GM19239 (cell line): ENCODE results near the gene MST1.

Source experiments
- DNase-seq: peaks from one replicate; pipeline ENCODE4 v3.0.0; 2011; ENCODE audit warnings: low spot score; ENCODE audit not compliant: insufficient read length
- FAIRE-seq: peaks from 2 replicates; lab custom pipeline; 2011; peaks lifted over from hg19 to GRCh38; lab: Jason Lieb, UNC

The MST1 gene

GRCh38 chr3:49689046-49689907, at the start of gene MST1, which contains the start of gene RNF123:
TSS of gene MST1 (minus strand) at chr3:49689474. CDS start at chr3:49688691, 783 bp downstream.
TSS of gene RNF123 (plus strand) at chr3:49689557. CDS start at chr3:49691166, 1,609 bp downstream.
- DNase-seq, result peak; percentile 93

DNA sequence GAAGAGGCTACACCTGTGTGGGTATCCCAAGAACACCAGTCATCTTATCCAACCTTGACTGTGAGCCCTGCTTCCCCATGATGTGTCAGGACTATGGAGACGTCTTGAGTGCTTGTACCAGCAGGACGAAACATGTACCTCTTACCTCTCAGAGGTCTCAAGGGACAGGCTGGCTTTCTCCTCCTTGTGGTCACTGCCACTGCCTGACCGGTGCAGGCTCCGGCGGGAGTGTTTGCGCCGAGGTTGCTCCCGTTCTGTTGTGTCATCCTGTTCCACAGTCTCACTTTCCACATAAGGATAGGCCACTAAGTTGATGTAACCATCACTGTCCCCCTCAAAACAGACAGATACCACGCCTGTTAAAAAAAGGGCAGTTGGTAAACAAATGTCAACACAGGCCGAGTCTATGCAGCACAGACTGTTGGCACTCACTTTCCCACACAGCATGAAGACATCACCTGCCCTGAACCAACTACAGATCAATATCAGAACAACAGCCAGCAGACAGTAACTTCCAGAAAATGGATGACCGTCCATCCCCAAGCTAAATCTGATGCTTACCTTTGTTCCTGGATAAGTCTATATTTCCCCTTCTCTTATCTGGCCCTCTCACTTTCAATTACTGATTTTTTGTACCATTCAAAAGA, 48.9 kb upstream of the MST1 start:
- DNase-seq (no peak), FAIRE-seq (no peak)

More at GRCh38 chr3:49689046-49689907, at the start of gene MST1, which contains the start of gene RNF123:
- FAIRE-seq, result peak; percentile 47

GRCh38 chr3:49734752-49735151, 45.5 kb upstream of the MST1 start:
- FAIRE-seq (no peak), DNase-seq (no peak)

DNA sequence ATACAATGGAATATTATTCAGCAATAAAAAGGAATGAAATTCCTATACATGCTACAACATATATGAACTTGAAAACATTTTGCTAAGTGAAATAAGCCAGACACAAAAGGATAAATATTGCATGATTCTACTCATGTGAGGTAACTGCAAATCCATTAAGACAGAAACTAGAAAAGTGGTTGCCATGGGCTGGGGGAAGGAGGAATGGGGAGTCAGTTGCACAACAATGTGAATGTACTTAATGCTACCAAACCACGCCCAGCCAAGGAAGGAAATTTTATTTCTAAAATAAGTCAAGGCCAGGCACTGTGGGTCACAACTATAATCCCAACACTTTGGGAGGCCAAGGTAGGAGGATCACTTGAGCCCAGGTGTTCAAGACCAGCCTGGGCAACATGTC, 44.3 kb upstream of the MST1 start:
- FAIRE-seq, result no peak
- no peak for DNase-seq

- DNase-seq (no peak), FAIRE-seq (no peak)
Measured at GRCh38 chr3:49732597-49732996, 43.3 kb upstream of the MST1 start.

- no peak for DNase-seq
Measured at GRCh38 chr3:49729966-49730609, 40.8 kb upstream of the MST1 start.

DNA sequence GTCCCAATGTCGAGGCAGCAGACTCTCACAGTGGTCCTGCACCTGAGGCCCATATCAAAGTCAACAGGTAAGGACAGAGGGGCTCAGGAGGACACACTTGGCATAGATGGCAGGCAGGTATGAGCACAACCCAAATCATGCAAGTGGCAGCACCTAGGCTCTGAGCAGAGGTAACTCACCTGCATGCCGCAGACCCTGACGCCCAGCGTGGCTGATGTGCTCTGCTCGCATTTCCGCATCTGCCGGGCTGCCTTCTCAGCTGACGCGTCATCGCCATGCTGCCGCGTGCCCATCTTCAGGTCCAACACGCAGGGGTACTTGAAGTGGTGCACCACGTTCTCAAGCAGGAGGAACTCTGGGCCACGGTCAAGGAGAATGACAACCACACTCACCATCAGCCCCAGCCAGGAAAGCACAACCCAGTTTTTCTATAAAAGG, 38.7 kb upstream of the MST1 start:
- no peak for FAIRE-seq
- DNase-seq, result no peak

More at GRCh38 chr3:49729966-49730609, 40.8 kb upstream of the MST1 start:
- no peak for FAIRE-seq

DNA sequence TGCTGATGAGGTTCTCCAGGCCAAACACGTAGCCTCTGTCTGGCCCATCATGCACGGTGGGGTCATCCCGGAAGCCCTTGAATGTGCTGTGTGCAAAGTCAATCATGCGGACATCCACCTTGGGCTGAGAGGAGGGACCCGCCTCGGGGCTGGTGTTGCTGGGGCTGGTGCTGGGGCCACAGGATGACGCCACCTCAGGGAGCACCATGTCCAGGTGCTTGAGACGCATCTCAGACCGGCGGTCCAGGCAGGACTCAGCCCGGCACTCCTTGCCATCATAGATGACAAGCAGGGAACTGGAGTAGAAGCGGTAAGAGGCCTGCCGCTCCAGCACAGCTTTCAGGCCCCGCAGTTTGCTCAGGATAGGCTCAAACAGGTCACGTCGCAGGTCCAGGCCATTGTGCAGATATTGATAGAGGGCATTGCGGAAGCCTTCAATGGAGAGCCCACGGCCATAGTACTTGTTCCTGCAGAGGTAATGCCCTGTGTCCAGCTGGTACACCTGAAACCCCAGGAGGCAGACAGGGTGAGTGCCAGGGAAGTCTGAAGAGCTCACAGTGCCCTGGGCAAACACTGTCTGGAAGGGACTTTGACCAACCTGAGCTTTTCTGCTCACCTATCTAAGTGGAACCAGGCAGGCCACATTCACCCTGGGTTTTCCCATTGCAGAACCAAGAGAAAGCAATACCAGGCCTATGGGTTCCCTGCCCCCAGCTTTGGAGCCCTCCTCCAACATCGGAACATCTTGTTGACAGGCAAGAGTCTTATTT, 38.1 kb upstream of the MST1 start:
- no peak for DNase-seq
- FAIRE-seq, result no peak

GRCh38 chr3:49725906-49726681, 36.8 kb upstream of the MST1 start:
- no peak for DNase-seq
- FAIRE-seq, result no peak

GRCh38 chr3:49724586-49724985, 35.3 kb upstream of the MST1 start:
- DNase-seq (no peak), FAIRE-seq (no peak)

- peak; percentile 91 for FAIRE-seq
- peak; percentile 98 for DNase-seq
Measured at GRCh38 chr3:49723628-49724551, 34.6 kb upstream of the MST1 start, which contains the start of gene GMPPB. TSS of gene GMPPB (minus strand) at chr3:49723951. CDS start at chr3:49723726, 225 bp downstream.

DNA sequence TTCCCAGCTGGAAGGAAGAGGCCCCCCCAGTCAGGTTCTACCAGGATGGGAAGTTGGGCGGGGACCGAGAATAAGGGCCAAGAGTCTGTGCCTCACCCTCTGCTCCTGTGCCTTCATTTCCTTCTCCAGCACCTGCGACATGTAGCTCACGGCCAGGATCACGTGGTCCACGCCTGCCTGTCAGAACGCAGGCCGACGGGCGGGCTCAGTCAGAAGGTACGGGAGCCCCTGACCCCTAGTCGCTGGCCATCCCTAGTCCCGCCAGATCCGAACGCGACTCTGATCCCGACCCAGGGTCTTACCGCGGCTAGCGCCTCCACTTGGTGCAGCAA, 34.0 kb upstream of the MST1 start:
- peak; percentile 86 for FAIRE-seq
- peak; percentile 42 for DNase-seq

DNA sequence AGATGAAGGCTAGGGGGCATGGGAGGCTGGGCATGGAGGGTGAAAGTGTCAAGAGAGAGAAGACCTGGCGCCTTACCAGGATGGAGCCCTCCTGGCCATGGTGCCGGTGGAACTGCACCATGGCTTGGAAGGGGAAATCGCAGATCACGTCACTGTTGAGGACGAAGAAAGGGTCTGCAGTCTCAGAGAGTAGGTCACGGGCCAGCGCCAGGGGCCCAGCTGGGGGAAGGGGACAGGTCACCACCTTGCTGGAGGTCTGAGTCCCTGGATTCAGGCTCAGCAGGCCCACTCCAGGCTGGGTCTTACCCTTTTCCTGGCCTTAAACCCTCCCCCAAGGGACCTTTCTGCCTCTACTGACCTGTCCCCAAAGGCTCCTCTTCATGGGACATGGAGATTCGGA, 33.6 kb upstream of the MST1 start:
- FAIRE-seq (no peak), DNase-seq (no peak)

DNA sequence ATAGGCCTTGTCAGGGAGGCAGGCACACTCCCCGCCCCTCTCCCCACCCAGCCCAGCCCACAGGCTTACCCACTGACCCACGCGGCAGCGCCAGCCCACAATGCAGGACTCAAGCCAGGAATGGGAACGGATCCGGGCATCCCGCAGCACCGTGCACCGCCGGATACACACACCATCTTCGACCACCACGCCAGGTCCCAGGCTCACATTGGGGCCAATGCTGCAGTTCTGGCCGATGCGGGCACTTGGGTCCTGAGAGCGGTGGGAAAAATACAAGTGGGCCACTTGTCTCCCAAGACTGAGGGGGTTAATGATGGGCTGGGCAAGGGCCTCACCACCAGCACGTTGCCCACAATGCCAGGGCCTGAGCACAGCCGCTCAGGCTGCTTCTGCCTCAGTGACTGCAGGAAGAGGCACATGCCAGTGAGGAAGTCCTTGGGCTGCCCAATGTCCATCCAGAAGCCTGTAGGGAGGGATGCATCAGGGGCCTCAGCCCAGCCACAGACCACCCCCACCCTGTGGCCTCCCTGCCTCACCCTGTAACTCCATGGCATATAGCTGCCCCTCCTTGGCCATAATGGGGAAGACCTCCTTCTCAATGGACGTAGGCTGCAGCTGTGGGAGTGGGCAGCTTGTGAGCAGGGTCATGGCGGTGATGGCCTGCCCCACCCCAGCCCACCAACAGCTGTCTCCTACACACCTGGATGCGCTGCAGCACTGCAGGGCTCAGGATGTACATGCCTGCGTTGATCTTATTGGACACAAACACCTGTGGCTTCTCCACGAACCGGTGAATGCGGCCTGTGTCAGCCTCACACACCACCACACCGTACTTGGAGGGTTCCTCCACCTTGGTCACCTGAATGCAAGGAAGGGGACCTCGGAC, 32.9 kb upstream of the MST1 start:
- no peak for DNase-seq
- no peak for FAIRE-seq

GRCh38 chr3:49721596-49721895, 32.3 kb upstream of the MST1 start:
- no peak for DNase-seq
- FAIRE-seq, result no peak

DNA sequence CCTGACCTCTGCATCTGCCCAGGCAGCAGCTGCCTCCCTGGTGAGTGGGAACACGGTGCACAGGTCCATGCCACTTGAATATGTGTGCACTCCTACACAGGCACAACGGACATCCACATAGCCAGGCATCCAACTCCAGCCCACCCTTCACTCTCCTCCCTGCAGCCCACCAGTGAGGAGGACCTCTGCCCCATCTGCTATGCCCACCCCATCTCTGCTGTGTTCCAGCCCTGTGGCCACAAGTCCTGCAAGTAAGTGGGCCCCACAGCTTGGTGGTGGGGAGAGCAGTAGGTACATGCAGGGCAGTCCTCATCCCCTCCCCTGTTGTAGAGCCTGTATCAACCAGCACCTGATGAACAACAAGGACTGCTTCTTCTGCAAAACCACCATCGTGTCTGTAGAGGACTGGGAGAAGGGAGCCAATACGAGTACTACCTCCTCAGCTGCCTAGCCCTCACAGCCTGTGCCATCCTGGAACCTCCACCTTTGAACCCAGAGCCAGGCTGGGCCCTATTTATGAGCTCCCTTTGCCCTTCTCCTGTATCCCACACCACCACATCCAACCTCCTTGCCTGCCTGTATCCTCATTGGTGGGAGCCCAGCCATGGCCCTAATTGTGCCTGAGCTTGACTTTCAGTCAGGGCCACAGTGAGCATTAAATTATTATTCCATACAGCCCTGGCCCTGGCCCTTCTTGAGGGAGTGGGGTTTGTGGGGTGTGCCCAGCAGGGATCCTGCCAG, 31.8 kb upstream of the MST1 start:
- FAIRE-seq (no peak), DNase-seq (no peak)
